BE2C (cell line): ENCODE data around the gene RBMS3.
A peak's percentile ranks its signal among the peaks of the same experiment; 100 is the strongest.
"Not testable (repeated sequence)": the region's sequence is repeated elsewhere in the genome, so short reads cannot be mapped to it uniquely, and the experiment has no call there.

Experiments
- DNase-seq: peaks from one replicate; pipeline ENCODE4 v3.0.0-alpha.2; 2020
- H3K27me3 ChIP-seq: fragments of 250-450 bp; sonication (Bioruptor Pico); 2 replicates; pipeline ENCODE4 v1.5.1; 2020; ENCODE audit warnings: mild to moderate bottlenecking
- H3K36me3 ChIP-seq: fragments of 250-450 bp; sonication (Bioruptor Pico); 2 replicates; pipeline ENCODE4 v1.5.1; 2020; ENCODE audit warnings: mild to moderate bottlenecking
- H3K4me1 ChIP-seq: fragments of 250-450 bp; sonication (Bioruptor Pico); 2 replicates; pipeline ENCODE4 v1.5.1; 2020
- H3K4me3 ChIP-seq: 2 replicates; pipeline ENCODE4 v1.5.1; 2011; ENCODE audit warnings: low read depth, low read length
- H3K9me3 ChIP-seq: fragments of 250-450 bp; sonication (Bioruptor Pico); 2 replicates; pipeline ENCODE4 v1.5.1; 2020
- TF ChIP-seq, protein P1 (sequence below): IDR thresholded peaks from 2 replicates; pipeline ENCODE4 v1.5.1; 2012; ENCODE audit warnings: mild to moderate bottlenecking, low read depth, low read length

Gene RBMS3

GRCh38 chr3:30035935-30036567 lies 755.2 kb downstream of the RBMS3 start:
- Histone ChIP-seq H3K36me3 (no peaks in the 10 kb centered on the region), H3K9me3 (no peaks in the 10 kb centered on the region), H3K4me3 (no peak overlapping the region), H3K27me3 (no peaks in the 10 kb centered on the region), H3K4me1 (no peaks in the 10 kb centered on the region)
- no peak for DNase-seq
- TF ChIP-seq, protein P1, sequence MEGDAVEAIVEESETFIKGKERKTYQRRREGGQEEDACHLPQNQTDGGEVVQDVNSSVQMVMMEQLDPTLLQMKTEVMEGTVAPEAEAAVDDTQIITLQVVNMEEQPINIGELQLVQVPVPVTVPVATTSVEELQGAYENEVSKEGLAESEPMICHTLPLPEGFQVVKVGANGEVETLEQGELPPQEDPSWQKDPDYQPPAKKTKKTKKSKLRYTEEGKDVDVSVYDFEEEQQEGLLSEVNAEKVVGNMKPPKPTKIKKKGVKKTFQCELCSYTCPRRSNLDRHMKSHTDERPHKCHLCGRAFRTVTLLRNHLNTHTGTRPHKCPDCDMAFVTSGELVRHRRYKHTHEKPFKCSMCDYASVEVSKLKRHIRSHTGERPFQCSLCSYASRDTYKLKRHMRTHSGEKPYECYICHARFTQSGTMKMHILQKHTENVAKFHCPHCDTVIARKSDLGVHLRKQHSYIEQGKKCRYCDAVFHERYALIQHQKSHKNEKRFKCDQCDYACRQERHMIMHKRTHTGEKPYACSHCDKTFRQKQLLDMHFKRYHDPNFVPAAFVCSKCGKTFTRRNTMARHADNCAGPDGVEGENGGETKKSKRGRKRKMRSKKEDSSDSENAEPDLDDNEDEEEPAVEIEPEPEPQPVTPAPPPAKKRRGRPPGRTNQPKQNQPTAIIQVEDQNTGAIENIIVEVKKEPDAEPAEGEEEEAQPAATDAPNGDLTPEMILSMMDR, result no peak

DNA sequence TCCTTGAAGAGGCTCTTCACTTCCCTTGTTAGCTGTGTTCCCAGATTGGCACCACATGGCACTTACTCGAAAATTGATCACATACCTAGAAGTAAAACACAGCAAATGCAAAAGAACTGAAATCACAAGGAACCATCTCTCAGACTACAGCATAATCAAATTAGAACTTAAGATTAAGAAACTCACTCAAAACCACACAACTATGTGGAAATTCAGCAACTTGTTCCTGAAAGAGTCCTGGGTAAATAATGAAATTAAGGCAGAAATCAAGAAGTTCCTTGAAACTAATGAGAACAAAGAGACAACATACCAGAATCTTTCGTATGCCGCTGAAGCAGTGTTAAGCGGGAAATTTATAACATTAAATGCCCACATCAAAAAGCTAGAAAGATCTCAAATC lies 759.3 kb downstream of the RBMS3 start:
- no peak overlapping the region for H3K4me3 ChIP-seq
- H3K9me3 ChIP-seq, result no peaks in the 10 kb centered on the region
- H3K36me3 ChIP-seq, result no peaks in the 10 kb centered on the region
- no peaks in the 10 kb centered on the region for H3K4me1 ChIP-seq
- TF ChIP-seq, protein P1, result no peak
- H3K27me3 ChIP-seq, result no peaks in the 10 kb centered on the region
- no peak for DNase-seq

- H3K9me3 ChIP-seq, H3K4me1 ChIP-seq, H3K27me3 ChIP-seq, DNase-seq, H3K36me3 ChIP-seq, H3K4me3 ChIP-seq: not testable (repeated sequence)
Measured at GRCh38 chr3:30041481-30041880, 760.6 kb downstream of the RBMS3 start.

- no peak overlapping the region for H3K4me3 ChIP-seq
- H3K9me3 ChIP-seq, result no peaks in the 10 kb centered on the region
- H3K36me3 ChIP-seq, result no peaks in the 10 kb centered on the region
- TF ChIP-seq, protein P1, result peak; percentile 69
- DNase-seq, result peak; percentile 62
- no peaks in the 10 kb centered on the region for H3K27me3 ChIP-seq
- H3K4me1 ChIP-seq, result no peaks in the 10 kb centered on the region
Measured at GRCh38 chr3:30042274-30042859, 761.5 kb downstream of the RBMS3 start.

DNA sequence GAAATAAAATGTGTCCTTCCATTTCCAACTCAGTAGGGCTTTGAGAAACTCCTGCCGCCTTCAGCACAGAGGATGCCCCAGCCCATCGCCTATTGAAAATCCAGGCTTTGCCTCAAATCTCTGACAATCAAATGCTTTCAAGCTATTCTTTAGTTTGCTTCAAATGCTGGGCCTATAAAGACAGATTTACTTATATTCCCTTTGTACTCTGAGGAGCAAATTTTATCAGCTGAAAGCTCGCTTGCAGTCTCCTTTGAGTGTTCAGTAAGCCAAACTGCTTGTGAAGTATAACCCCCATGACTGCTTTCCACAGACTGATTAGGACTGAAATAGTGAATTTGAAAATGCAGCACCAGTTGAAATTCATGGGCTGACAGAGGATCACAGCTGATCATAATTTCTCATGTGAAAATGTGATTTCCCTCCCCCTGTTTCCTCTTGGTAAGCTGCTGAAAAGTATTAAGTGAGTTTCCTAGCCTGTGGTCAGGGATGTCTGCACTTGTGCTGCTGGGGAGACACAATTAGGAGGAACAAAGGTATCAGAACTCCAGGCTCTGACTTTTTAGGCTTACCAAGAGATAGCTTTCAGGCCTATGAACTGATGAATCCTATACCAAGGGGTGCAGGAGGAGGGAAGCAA lies 762.2 kb downstream of the RBMS3 start:
- Histone ChIP-seq H3K9me3 (no peaks in the 10 kb centered on the region), H3K36me3 (no peaks in the 10 kb centered on the region), H3K4me3 (no peak overlapping the region), H3K4me1 (no peaks in the 10 kb centered on the region), H3K27me3 (no peaks in the 10 kb centered on the region)
- TF ChIP-seq, protein P1, result no peak
- no peak for DNase-seq

GRCh38 chr3:30044515-30044914 lies 763.6 kb downstream of the RBMS3 start:
- H3K27me3 ChIP-seq, result no peaks in the 10 kb centered on the region
- H3K4me3 ChIP-seq, result no peak overlapping the region
- TF ChIP-seq, protein P1, result no peak
- no peaks in the 10 kb centered on the region for H3K36me3 ChIP-seq
- H3K9me3 ChIP-seq, result no peaks in the 10 kb centered on the region
- H3K4me1 ChIP-seq, result no peaks in the 10 kb centered on the region
- no peak for DNase-seq
